Tibial artery (tissue), 4 donors: ENCODE data around the gene SOX11.

Source experiments
- DNase-seq, 2 donors: peaks; one replicate each; pipeline ENCODE4 v3.0.0-alpha.2; 2019
- H3K27ac ChIP-seq, 2 donors: fragments of 200-600 bp; sonication (generic) in 1 of 2; 1 replicate in 1 of 2; 2 replicates in 1 of 2; pipeline ENCODE4 v1.5.1; 2018 to 2019; ENCODE audit warnings: mild to moderate bottlenecking in 1 of 2
- H3K27me3 ChIP-seq, 2 donors: fragments of 200-600 bp; sonication (generic) in 1 of 2; one replicate each; pipeline versions ENCODE4 v1.5.1 to v1.6.0; 2016 to 2019
- H3K36me3 ChIP-seq, 3 donors: fragments of 200-600 bp; sonication (generic) in 2 of 3; one replicate each; pipeline ENCODE4 v1.5.1; 2016 to 2019; ENCODE audit warnings: mild to moderate bottlenecking in 2 of 3
- H3K4me1 ChIP-seq, 4 donors: fragments of 200-600 bp; sonication (generic) in 2 of 4; 1 replicate in 3 of 4; 2 replicates in 1 of 4; pipeline ENCODE4 v1.5.1; 2016 to 2019
- H3K4me3 ChIP-seq, 2 donors: fragments of 200-600 bp; sonication (generic) in 1 of 2; 1 replicate in 1 of 2; 2 replicates in 1 of 2; pipeline ENCODE4 v1.5.1; 2018 to 2019; ENCODE audit warnings: mild to moderate bottlenecking in 2 of 2
- H3K9me3 ChIP-seq, 3 donors: fragments of 200-600 bp; sonication (generic) in 1 of 3; one replicate each; pipeline ENCODE4 v1.5.1; 2016 to 2019
- CTCF ChIP-seq, 2 experiments: fragments of 200-600 bp in 1 of 2; fragments of 450-650 bp in 1 of 2; IDR thresholded peaks; one replicate each; pipeline ENCODE4 v1.5.1; 2017 to 2019; ENCODE audit warnings: antibody characterized with exemption in 2 of 2, mild to moderate bottlenecking in 1 of 2, moderate library complexity in 1 of 2
- intact Hi-C: fragments of 100-400 bp; cut with DNase I; formaldehyde crosslinking; loops from one replicate; pipeline ENCODE4 v1.15.0; 2023; ENCODE audit warnings: low total_unique reads

Gene SOX11

DNA sequence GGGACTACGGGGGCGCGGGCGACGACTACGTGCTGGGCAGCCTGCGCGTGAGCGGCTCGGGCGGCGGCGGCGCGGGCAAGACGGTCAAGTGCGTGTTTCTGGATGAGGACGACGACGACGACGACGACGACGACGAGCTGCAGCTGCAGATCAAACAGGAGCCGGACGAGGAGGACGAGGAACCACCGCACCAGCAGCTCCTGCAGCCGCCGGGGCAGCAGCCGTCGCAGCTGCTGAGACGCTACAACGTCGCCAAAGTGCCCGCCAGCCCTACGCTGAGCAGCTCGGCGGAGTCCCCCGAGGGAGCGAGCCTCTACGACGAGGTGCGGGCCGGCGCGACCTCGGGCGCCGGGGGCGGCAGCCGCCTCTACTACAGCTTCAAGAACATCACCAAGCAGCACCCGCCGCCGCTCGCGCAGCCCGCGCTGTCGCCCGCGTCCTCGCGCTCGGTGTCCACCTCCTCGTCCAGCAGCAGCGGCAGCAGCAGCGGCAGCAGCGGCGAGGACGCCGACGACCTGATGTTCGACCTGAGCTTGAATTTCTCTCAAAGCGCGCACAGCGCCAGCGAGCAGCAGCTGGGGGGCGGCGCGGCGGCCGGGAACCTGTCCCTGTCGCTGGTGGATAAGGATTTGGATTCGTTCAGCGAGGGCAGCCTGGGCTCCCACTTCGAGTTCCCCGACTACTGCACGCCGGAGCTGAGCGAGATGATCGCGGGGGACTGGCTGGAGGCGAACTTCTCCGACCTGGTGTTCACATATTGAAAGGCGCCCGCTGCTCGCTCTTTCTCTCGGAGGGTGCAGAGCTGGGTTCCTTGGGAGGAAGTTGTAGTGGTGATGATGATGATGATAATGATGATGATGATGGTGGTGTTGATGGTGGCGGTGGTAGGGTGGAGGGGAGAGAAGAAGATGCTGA is 1.4 kb downstream of the SOX11 start:
- no peaks in the 10 kb centered on the region for H3K36me3 ChIP-seq
- no peak for DNase-seq
- intact Hi-C loops, result no loop called here
- TF ChIP-seq CTCF (IDR thresholded peaks at IDR 0.05), result no peak
- peaks cover 0 to 55% (median 45%) of the 10 kb centered on the region in 4 donors for H3K4me1 ChIP-seq
- H3K4me3 ChIP-seq, result peak overlapping the region in 1 of 2 donors; percentile 24
- no peak overlapping the region for H3K27ac ChIP-seq
- H3K9me3 ChIP-seq, result no peaks in the 10 kb centered on the region
- peaks cover 0 to 90% of the 10 kb centered on the region in 2 donors for H3K27me3 ChIP-seq

DNA sequence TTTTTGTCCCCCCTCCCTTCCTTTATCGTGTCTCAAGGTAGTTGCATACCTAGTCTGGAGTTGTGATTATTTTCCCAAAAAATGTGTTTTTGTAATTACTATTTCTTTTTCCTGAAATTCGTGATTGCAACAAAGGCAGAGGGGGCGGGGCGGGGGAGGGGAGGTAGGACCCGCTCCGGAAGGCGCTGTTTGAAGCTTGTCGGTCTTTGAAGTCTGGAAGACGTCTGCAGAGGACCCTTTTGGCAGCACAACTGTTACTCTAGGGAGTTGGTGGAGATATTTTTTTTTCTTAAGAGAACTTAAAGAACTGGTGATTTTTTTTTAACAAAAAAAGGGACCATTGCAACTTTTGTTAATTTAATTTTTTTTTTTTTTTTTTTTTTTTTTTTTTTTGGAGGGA is 2.1 kb downstream of the SOX11 start:
- no peak for TF ChIP-seq CTCF (IDR thresholded peaks at IDR 0.05)
- Histone ChIP-seq H3K27me3 (peaks cover 0 to 92% of the 10 kb centered on the region in 2 donors), H3K4me1 (peaks cover 0 to 55% (median 45%) of the 10 kb centered on the region in 4 donors), H3K27ac (no peak overlapping the region), H3K36me3 (no peaks in the 10 kb centered on the region), H3K4me3 (no peak overlapping the region), H3K9me3 (no peaks in the 10 kb centered on the region)
- no peak for DNase-seq
- intact Hi-C loops, result no loop called here

DNA sequence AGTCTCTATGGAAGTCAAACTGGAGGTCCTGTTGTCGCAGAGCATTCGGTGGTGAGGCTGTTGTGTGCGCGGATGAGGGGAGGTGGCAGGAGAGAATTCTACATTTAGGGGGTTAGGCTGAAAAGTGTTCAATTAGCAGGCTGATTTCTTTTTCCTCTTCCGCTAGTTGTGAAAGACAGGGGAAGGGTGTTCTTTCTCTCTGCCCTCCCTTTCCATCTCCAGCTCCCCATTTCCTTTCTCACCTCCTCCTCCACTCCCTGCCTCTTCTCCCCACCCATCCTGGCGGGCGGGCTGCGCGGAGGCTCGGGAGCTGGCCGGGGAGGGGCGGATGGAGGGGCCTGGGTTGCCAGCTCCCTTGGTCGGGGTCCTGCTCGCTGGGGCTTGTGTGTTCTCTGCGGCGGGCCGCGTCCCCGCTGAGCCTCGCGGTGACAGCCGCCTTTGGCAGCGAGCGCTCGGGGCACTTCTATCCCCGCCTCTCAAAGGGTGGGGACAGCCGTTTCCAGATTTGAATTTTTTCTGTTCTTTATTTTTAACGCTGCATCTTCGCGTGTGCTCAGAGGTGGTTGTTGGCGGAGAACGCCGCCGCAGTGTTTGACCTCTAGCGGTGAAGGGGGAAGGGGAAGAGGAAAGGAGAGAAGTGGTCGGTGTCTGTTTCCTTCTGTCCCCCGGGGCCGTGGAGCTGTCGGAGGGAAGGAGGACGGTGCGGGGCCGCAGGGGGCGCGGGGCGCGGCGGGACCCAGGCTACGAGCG is 3.6 kb downstream of the SOX11 start:
- intact Hi-C loops, result no loop called here
- H3K4me1 ChIP-seq, result peaks cover 0 to 54% (median 45%) of the 10 kb centered on the region in 4 donors
- H3K4me3 ChIP-seq, result peak overlapping the region; percentile 32 to 49
- no peaks in the 10 kb centered on the region for H3K36me3 ChIP-seq
- TF ChIP-seq CTCF (IDR thresholded peaks at IDR 0.05), result no peak
- no peaks in the 10 kb centered on the region for H3K9me3 ChIP-seq
- H3K27me3 ChIP-seq, result peaks cover 0 to 85% of the 10 kb centered on the region in 2 donors
- no peak for DNase-seq
- no peak overlapping the region for H3K27ac ChIP-seq

DNA sequence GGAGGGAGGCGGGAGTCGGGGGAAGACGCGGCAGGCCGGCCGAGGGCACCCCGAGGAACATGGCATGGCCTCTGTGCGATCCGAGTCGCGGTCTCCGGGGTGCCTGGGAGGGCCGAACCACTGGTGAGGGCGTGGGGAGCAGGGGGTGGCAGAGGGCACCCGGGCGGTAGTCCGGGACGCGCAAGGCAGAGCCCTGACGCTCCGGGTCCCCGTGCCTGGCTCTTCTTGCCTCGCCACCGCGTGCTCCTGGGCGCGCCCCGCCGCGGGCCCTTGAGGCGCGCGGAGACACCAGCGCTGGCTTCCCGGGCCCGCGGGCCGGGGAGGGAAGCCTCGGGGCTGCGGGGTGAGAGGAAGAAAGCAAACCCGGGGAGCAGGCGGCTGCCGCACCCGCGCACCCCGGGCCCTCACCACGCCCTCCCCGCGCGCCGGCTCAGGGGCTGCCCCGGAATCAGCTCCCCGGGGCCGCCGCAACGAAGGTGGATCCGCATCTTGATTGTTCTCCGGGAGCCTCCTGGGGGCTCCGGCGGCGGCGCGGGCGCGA is 4.3 kb downstream of the SOX11 start:
- H3K4me3 ChIP-seq, result peak overlapping the region; percentile 32 to 49
- no peak for TF ChIP-seq CTCF (IDR thresholded peaks at IDR 0.05)
- no peak for DNase-seq
- no peaks in the 10 kb centered on the region for H3K36me3 ChIP-seq
- H3K27me3 ChIP-seq, result peaks cover 0 to 82% of the 10 kb centered on the region in 2 donors
- H3K4me1 ChIP-seq, result peaks cover 0 to 47% (median 41%) of the 10 kb centered on the region in 4 donors
- no peaks in the 10 kb centered on the region for H3K9me3 ChIP-seq
- H3K27ac ChIP-seq, result no peak overlapping the region
- intact Hi-C loops, result no loop called here

DNA sequence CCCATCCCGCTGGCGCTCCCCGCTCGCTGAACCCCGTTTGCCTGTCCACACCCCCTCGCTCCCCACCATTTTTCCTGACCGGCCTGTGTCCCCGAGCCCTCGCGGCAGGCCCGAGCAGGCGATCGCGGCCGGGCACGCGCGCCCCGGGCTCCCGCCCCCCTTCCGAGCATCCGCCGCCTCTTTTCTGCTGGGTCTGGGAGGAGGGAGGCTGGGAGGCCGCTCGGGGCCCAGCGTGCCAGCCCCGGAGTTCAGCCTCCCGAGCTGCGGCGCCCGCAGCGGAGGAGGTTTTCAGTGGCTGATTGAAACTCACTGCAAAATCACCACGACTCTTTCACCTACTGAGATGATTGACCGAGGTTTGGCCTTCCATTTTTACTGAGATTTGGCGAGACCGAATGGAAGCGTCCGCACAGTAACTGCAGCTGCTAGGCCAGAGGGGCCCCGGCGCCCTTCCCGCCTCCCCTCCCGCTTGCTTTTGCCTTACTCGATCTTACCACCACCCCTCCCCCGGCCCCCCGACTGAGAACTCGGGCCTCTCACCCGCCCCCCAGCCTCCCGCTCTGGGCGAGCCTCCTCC is 4.8 kb downstream of the SOX11 start:
- Histone ChIP-seq H3K9me3 (no peaks in the 10 kb centered on the region), H3K4me3 (peak overlapping the region; percentile 32 to 49), H3K27me3 (peaks cover 0 to 77% of the 10 kb centered on the region in 2 donors), H3K36me3 (no peaks in the 10 kb centered on the region), H3K4me1 (peaks cover 0 to 43% (median 37%) of the 10 kb centered on the region in 4 donors), H3K27ac (no peak overlapping the region)
- DNase-seq, result no peak
- TF ChIP-seq CTCF (IDR thresholded peaks at IDR 0.05), result no peak
- intact Hi-C loops, result no loop called here
